Pericardium fibroblast (primary cell): ENCODE data around the gene NPL. TPM values are rescaled to one million over a fixed set of nuclear protein-coding genes. Genes with fewer than 3 reads are reported as not detected.

Experiments
- total RNA-seq: library from RNA; depleted of rRNA; stranded (reverse); fragments of >200 nt; gene quantifications from 2 replicates; pipeline ENCODE4 v1.2.3, GENCODE V29; 2015

NPL gene, protein sequence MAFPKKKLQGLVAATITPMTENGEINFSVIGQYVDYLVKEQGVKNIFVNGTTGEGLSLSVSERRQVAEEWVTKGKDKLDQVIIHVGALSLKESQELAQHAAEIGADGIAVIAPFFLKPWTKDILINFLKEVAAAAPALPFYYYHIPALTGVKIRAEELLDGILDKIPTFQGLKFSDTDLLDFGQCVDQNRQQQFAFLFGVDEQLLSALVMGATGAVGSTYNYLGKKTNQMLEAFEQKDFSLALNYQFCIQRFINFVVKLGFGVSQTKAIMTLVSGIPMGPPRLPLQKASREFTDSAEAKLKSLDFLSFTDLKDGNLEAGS
- total RNA-seq: 1.4 TPM in 2 replicates

DNA sequence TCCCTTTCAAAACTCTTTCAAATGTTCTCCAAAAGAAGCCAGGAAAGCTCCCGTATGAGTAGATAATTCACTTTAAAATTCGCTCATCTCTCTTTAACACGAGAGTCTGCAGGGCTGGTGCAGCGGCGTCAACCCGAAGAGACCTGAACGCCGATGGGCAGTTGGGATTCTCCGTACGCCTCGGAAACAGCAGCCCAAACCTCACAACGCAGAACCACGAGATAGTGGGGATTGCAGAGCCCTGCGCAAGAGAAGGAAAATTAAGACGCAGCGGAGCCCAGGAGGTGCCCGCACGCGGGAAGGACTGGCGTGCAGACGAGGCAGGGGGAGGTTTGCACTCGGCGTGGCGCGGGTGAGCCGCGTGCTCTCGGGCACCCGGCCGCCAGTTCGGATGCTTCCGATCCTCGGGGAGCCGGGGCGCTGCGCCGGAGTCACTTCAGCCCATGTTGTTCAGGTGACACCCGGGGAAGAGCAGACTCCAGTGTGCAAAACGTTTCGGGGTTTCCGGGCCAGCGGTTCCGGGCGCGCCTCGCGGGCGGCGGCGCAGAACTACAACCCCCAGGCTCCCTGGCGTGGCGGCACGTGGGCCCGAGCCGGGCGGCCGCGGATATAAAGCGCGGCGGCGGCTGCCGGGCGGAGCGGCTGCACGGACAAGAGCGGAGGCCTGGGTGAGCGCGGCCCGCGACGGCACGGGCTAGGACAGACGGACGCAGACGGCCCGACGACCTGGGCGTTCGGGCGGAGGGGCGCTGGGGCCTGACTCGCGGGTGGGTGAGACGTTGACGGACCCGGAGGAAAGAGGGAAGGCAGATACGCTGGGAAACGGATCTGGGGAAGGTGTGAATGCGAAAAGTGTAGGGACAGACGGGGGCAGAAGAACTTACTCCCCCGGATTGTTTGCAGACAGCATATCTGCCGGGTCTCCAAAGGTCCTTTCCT, at the start of gene NPL:
Gene NPL (plus strand): TSS at position 636 of the 939 bp plus-strand sequence. CDS start 4,599 bp downstream, outside the sequence.

DNA sequence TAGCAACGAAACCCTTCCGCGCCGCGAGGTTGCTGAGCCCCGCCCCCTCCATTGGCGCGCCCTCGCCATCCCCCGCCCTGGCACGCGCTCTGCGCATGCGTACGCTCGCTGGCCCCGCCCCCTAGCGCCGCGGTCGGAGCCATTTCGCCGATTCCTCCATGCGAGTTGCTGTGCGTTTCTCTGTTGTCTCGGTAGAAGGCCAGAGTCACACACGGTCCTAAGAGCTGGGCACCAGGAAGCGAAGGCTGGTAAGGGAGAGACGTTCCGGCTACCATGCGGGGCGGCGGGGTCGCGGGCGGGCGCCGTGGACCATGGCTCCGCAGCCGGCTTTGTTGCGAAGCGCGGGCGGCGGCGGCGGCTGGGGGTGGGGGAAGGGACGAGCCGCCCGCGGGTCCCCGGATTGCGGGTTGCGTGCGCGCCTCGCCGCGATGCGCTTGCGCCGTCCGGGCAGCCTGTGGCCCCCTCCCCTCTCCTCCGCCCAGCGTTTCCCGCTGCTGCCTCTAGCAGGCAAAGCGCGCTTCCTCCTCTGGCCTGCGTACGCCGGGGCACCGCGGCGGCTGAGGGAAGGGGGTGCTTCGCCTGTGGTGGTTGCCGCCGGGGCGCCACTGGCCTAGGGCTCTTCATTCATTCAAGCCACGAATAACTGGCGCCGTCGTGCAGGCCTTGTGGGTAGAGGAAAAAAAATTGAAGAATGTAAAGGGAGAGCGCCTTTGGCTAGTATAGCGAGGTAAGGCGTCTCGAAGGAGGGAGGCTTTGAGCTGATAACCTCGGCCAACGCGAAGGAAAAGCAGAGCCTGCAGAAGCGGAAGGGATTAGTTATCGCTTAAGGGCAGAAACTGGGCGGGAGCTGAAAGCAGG, 49.9 kb downstream of the NPL start, which contains the start of gene DHX9:
Gene DHX9 (plus strand): TSS at position 139 of the 858 bp plus-strand sequence. CDS start 3,220 bp downstream, outside the sequence.

Other genes with a start within 250 kb of the NPL start
- 7.8 and 9.4 TPM in 2 replicates for gene RNASEL, start 200.5 kb upstream of the NPL start, total RNA-seq
- gene RGS16, start 185.4 kb upstream of the NPL start, total RNA-seq: 0.09 and 0.23 TPM in 2 replicates
- under 0.01 TPM in 1 of 2 replicates, not detected in the other for gene RGS8, start 105.2 kb upstream of the NPL start, total RNA-seq
- gene DHX9, start 49.6 kb downstream of the NPL start, total RNA-seq: 58.2 and 65.7 TPM in 2 replicates
- gene SHCBP1L, start 163.4 kb downstream of the NPL start, total RNA-seq: not detected in 2 replicates
- gene LAMC1, start 233.6 kb downstream of the NPL start, total RNA-seq: 820 and 1,142 TPM in 2 replicates